ENCODE measurements around the gene OR2H1. TPM values are rescaled to one million over a fixed set of nuclear protein-coding genes. Genes with fewer than 3 reads are reported as not detected.

OR2H1 gene
- total RNA-seq, 2 experiments from 2014 or later = not detected

DNA sequence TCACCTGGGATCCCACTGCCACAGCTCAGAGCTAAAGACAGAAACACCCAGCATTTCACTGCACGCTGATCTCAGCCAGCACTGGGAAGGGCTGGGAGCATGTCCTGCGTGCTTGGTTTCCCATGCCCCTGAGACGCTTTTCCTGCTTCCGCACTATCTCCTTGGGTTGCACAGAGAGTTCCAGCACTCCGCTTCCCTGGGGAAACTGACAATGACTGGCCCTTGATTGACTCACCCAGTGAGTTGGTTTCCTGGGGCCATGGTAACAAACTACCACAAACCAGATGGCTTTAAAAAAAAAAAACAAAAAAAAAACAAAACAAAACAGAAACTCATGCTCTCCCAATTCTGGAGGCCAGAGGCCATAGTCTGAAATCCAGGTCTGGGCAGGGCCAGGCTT lies 45.6 kb downstream of the OR2H1 start:
- Mint-ChIP-seq H3K4me1 (ENCODE audit: low read depth) (no peaks in the 10 kb centered on the region), H3K4me3 (no peak overlapping the region), H3K27me3 (ENCODE audit: low read depth) (peaks cover 17% of the 10 kb centered on the region), H3K9me3 (no peaks in the 10 kb centered on the region), H3K27ac (no peak overlapping the region), H3K36me3 (ENCODE audit: low read depth) (no peaks in the 10 kb centered on the region)
- intact Hi-C loops (cut with micrococcal nuclease) = no loop called here
- CTCF ChIA-PET = no interaction called here
- no peak for DNase-seq

GRCh38 chr6:29504961-29505360 lies 48.0 kb downstream of the OR2H1 start:
- CTCF ChIA-PET = no interaction called here
- Mint-ChIP-seq H3K36me3 (ENCODE audit: low read depth) (no peaks in the 10 kb centered on the region), H3K4me3 (no peak overlapping the region), H3K9me3 (no peaks in the 10 kb centered on the region), H3K4me1 (ENCODE audit: low read depth) (no peaks in the 10 kb centered on the region), H3K27me3 (ENCODE audit: low read depth) (peaks cover 8% of the 10 kb centered on the region), H3K27ac (no peak overlapping the region)
- intact Hi-C loops (cut with micrococcal nuclease) = no loop called here
- DNase-seq = no peak

GRCh38 chr6:29505808-29506207 lies 48.9 kb downstream of the OR2H1 start:
- H3K9me3 Mint-ChIP-seq = no peaks in the 10 kb centered on the region
- CTCF ChIA-PET = no interaction called here
- peaks cover 9% of the 10 kb centered on the region for H3K27me3 Mint-ChIP-seq (ENCODE audit: low read depth)
- H3K4me1 Mint-ChIP-seq (ENCODE audit: low read depth) = no peaks in the 10 kb centered on the region
- H3K27ac Mint-ChIP-seq = no peak overlapping the region
- intact Hi-C loops (cut with micrococcal nuclease) = no loop called here
- H3K36me3 Mint-ChIP-seq (ENCODE audit: low read depth) = no peaks in the 10 kb centered on the region
- DNase-seq = no peak
- H3K4me3 Mint-ChIP-seq = no peak overlapping the region

DNA sequence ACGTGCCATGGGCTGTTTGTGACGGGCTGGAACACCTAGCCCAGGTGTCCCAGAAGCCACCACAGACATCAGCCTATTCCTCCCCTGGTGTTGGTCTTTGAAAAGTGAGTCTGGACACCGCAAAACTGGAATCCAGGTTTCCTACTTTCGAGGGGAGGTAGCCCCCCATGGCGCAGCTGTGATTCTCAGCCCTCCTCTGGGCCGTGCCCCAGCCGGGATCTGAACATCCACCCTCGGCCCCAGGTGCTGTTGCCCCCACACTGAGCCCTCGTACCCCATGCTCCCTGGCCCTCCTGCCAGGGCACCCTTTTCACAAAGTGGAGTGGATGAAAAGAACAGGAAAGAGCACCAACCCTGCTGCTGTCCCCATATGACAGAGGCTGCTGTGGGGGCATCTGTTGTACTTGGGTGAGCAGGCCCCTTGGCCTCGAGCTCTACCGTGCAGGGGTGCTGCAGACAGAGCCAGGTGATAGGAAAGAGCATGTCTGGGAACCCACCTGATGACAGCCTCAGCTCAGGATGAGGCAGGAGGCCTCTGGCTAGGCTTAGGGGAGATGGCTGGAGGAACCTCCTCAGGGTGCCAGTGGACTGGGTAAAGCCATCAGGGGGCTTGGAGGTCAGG lies 49.6 kb downstream of the OR2H1 start:
- Mint-ChIP-seq H3K4me3 (no peak overlapping the region), H3K9me3 (no peaks in the 10 kb centered on the region)
- CTCF ChIA-PET = no interaction called here

DNA sequence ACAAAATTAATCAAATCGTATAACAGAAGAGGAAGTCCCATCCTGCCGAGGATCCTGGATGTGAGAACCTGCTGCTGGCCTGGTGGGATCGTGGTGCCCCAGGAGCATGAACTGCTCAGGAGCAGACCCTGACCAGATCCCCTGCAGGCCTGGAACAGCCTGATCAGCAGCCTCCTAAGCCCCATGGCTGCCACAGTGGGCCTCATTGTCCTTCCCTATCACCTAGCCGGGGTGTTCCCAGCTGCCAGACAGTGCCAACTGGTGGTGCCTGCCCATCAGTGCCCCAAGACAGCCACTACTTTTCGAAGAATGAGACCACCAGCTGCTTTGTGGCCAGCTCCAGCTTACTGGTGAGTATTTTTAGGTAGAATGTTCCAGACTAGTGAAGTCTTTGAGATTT lies 50.4 kb downstream of the OR2H1 start:
- no peaks in the 10 kb centered on the region for H3K36me3 Mint-ChIP-seq (ENCODE audit: low read depth)
- H3K4me1 Mint-ChIP-seq (ENCODE audit: low read depth) = no peaks in the 10 kb centered on the region
- H3K27me3 Mint-ChIP-seq (ENCODE audit: low read depth) = peaks cover 8% of the 10 kb centered on the region
- H3K27ac Mint-ChIP-seq = no peak overlapping the region
- H3K9me3 Mint-ChIP-seq = no peaks in the 10 kb centered on the region
- H3K4me3 Mint-ChIP-seq = no peak overlapping the region
- DNase-seq = no peak
- intact Hi-C loops (cut with micrococcal nuclease) = no loop called here
- CTCF ChIA-PET = interaction anchor here (1.0 kb wide), 1 partner anchor 146 kb away, joined by 3 read pairs; no protein-coding TSS in a partner anchor

More for the DNA sequence above, 49.6 kb downstream of the OR2H1 start:
- H3K36me3 Mint-ChIP-seq (ENCODE audit: low read depth) = no peaks in the 10 kb centered on the region
- no peaks in the 10 kb centered on the region for H3K4me1 Mint-ChIP-seq (ENCODE audit: low read depth)
- H3K27me3 Mint-ChIP-seq (ENCODE audit: low read depth) = peaks cover 10% of the 10 kb centered on the region
- intact Hi-C loops (cut with micrococcal nuclease) = no loop called here
- no peak overlapping the region for H3K27ac Mint-ChIP-seq
- DNase-seq = no peak

DNA sequence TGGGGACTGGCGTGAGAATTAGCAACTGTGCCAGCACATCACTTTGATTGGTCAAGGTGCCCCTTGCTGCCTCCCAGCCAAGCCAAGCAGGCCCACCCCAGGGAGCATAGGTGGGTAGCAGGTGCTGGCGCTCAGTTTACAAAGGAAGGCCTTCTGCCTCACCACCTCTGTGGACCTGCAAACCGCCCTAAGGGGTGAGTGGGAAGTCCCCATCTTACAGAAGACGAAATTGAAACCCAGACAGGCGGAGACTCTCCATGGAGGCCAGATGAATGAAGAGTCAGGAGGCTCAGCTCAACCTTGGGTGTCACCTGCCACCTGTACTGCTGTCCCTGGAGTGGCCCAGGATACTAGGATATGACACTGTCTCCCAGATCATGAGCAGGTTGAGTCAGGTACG lies 52.3 kb downstream of the OR2H1 start:
- Mint-ChIP-seq H3K4me1 (ENCODE audit: low read depth) (no peaks in the 10 kb centered on the region), H3K9me3 (no peaks in the 10 kb centered on the region), H3K27ac (no peak overlapping the region), H3K36me3 (ENCODE audit: low read depth) (no peaks in the 10 kb centered on the region), H3K4me3 (no peak overlapping the region), H3K27me3 (ENCODE audit: low read depth) (peaks cover 3% of the 10 kb centered on the region)
- CTCF ChIA-PET = no interaction called here
- no peak for DNase-seq
- intact Hi-C loops (cut with micrococcal nuclease) = no loop called here

DNA sequence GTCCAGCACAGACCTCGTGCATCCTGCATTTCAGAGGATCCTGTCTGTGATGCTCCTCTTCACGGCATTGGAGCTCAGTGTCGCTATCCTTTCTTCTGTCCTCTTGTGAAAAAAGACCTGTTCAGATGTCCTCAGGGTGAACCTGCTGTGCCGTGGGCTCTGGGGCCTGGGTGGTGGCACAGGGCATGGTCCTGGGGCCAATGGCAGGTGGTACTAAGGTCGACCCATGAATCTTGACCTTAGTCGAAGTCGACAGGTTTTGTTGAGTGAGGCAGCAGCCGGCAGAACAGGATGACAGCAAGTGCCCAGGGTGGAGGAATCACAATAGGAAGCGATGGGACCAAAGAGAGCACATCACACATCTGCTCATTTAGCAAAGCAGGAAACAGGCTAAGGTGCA lies 52.8 kb downstream of the OR2H1 start:
- no peak for DNase-seq
- no peak overlapping the region for H3K4me3 Mint-ChIP-seq
- intact Hi-C loops (cut with micrococcal nuclease) = no loop called here
- H3K27ac Mint-ChIP-seq = no peak overlapping the region
- H3K9me3 Mint-ChIP-seq = no peaks in the 10 kb centered on the region
- H3K4me1 Mint-ChIP-seq (ENCODE audit: low read depth) = no peaks in the 10 kb centered on the region
- no peaks in the 10 kb centered on the region for H3K36me3 Mint-ChIP-seq (ENCODE audit: low read depth)
- CTCF ChIA-PET = no interaction called here
- peaks cover 3% of the 10 kb centered on the region for H3K27me3 Mint-ChIP-seq (ENCODE audit: low read depth)

DNA sequence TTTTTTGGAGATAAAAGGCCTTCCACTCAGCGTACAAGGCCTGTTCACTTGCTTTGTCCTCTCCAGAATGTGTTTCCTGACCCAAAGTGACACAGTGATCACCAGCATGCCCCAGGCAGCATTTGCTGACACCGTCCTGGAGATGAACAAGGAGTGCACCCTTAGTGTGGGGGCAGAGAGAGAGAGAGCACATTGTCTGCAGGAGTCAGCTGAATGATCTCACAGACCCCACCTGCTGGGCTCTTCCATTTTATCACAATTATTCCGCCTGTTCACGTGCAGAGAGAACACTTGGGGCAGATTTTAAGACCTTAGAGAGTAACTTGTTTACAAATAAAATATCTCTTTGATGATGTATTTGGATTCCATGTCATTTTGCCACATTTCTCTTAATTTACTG lies 53.2 kb downstream of the OR2H1 start:
- Mint-ChIP-seq H3K9me3 (no peaks in the 10 kb centered on the region), H3K4me1 (ENCODE audit: low read depth) (no peaks in the 10 kb centered on the region), H3K27ac (no peak overlapping the region), H3K36me3 (ENCODE audit: low read depth) (no peaks in the 10 kb centered on the region), H3K4me3 (no peak overlapping the region), H3K27me3 (ENCODE audit: low read depth) (peaks cover 5% of the 10 kb centered on the region)
- DNase-seq = no peak
- CTCF ChIA-PET = no interaction called here
- intact Hi-C loops (cut with micrococcal nuclease) = no loop called here

GRCh38 chr6:29510746-29511300 lies 53.9 kb downstream of the OR2H1 start:
- Mint-ChIP-seq H3K9me3 (no peaks in the 10 kb centered on the region), H3K4me3 (no peak overlapping the region), H3K27ac (no peak overlapping the region), H3K27me3 (ENCODE audit: low read depth) (peaks cover 5% of the 10 kb centered on the region), H3K36me3 (ENCODE audit: low read depth) (no peaks in the 10 kb centered on the region), H3K4me1 (ENCODE audit: low read depth) (peaks cover 1% of the 10 kb centered on the region)
- intact Hi-C loops (cut with micrococcal nuclease) = no loop called here
- no peak for DNase-seq
- CTCF ChIA-PET = no interaction called here

Other genes with a start within 250 kb of the OR2H1 start
- gene OR14J1, start 155.5 kb upstream of the OR2H1 start, total RNA-seq = not detected
- gene OR5V1, start 88.3 kb upstream of the OR2H1 start, total RNA-seq = not detected
- gene OR12D3, start 81.9 kb upstream of the OR2H1 start, total RNA-seq = not detected
- gene OR12D2, start 61.5 kb upstream of the OR2H1 start, total RNA-seq = not detected
- gene OR12D1, start 42.2 kb upstream of the OR2H1 start, total RNA-seq = not detected
- gene OR10C1, start 17.8 kb upstream of the OR2H1 start, total RNA-seq = not detected
- not detected for gene OR11A1, start 84 bp upstream of the OR2H1 start, total RNA-seq
- gene MAS1L, start 30.8 kb downstream of the OR2H1 start, total RNA-seq = not detected
- under 1 TPM in 1 of 2 experiments, not detected in 1; 0.31 TPM for gene UBD, start 102.6 kb downstream of the OR2H1 start, total RNA-seq
- gene OR2H2, start 128.0 kb downstream of the OR2H1 start, total RNA-seq = not detected
- gene GABBR1, start 176.0 kb downstream of the OR2H1 start, total RNA-seq = 10 to 100 TPM in 1 of 2 experiments, 1 to 10 TPM in 1; 8.0 to 11.2 TPM
- gene MOG, start 199.9 kb downstream of the OR2H1 start, total RNA-seq = not detected
- not detected for gene ZFP57, start 224.0 kb downstream of the OR2H1 start, total RNA-seq